Lung (tissue), 12 donors: ENCODE measurements around the gene ADCYAP1R1. TPM values are rescaled to one million over a fixed set of nuclear protein-coding genes. Genes with fewer than 3 reads are reported as not detected.

ENCODE experiments used
- ATAC-seq: fragments of 200-7000 bp; cut with Tn5 transposase; one replicate; pipeline ENCODE4 v1.9.1; 2020; ENCODE audit warnings: moderate number of reproducible peaks; ENCODE audit not compliant: insufficient read depth, low FRiP score
- DNase-seq, 3 donors: peaks; one replicate each; pipeline ENCODE4 v3.0.0-alpha.2; 2013 to 2017
- H3K27ac ChIP-seq, 2 donors: one replicate each; pipeline ENCODE4 v1.5.1; 2013; ENCODE audit warnings: mild to moderate bottlenecking in 2 of 2, moderate library complexity in 2 of 2, control low read depth in 1 of 2, inconsistent platforms in 1 of 2, low read depth in 1 of 2, low read length in 1 of 2
- H3K27me3 ChIP-seq, 3 donors: one replicate each; pipeline ENCODE4 v1.5.1; 2013; ENCODE audit warnings: low read length in 2 of 3; ENCODE audit not compliant: control insufficient read depth in 3 of 3, insufficient read depth in 3 of 3
- H3K36me3 ChIP-seq, 4 donors: one replicate each; pipeline ENCODE4 v1.5.1; 2013; ENCODE audit warnings: low read length in 4 of 4, mild to moderate bottlenecking in 1 of 4, moderate library complexity in 1 of 4; ENCODE audit not compliant: control insufficient read depth in 4 of 4, insufficient read depth in 4 of 4
- H3K4me1 ChIP-seq, 5 donors: one replicate each; pipeline ENCODE4 v1.5.1; 2013; ENCODE audit warnings: low read length in 5 of 5, mild to moderate bottlenecking in 2 of 5, moderate library complexity in 1 of 5; ENCODE audit not compliant: control insufficient read depth in 5 of 5, insufficient read depth in 5 of 5
- H3K4me3 ChIP-seq: one replicate; pipeline ENCODE4 v1.5.1; 2013; ENCODE audit warnings: mild to moderate bottlenecking, control low read depth, moderate library complexity
- H3K9ac ChIP-seq, 2 donors: one replicate each; pipeline ENCODE4 v1.5.1; 2013; ENCODE audit warnings: low read length in 2 of 2, control low read depth in 1 of 2; ENCODE audit not compliant: insufficient read depth in 1 of 2
- H3K9me3 ChIP-seq, 4 donors: one replicate each; pipeline ENCODE4 v1.5.1; 2013; ENCODE audit warnings: low read length in 3 of 4, mild to moderate bottlenecking in 1 of 4, moderate library complexity in 1 of 4; ENCODE audit not compliant: control insufficient read depth in 4 of 4, insufficient read depth in 3 of 4
- WGBS, 2 donors: extraction: QIAGEN DNeasy Blood & Tissue Kit; methylation state at CpG; one replicate each; pipeline ENCODE4 v1.1.7; 2013; 5-methylcytosine and 5-hydroxymethylcytosine counted together
- polyA plus RNA-seq, 2 donors: library from polyadenylated mRNA; stranded (reverse); fragments of 200-250 nt; gene quantifications; one replicate each; pipeline ENCODE4 v1.2.1, GENCODE V29; 2013
- total RNA-seq, 2 donors: library from RNA; depleted of rRNA in 1 of 2; stranded (reverse); fragments of >200 nt in 1 of 2; gene quantifications; one replicate each; pipeline ENCODE4 v1.2.1, GENCODE V29; 2014 to 2021
- TF ChIP-seq, protein P1 (sequence below): IDR thresholded peaks from 2 replicates; pipeline ENCODE4 v1.5.1; 2012; ENCODE audit warnings: mild to moderate bottlenecking; ENCODE audit errors: control extremely low read depth, extremely low read depth
- donor health status: control.
- donor health status: control.
- donor health status: Bipolar disorder and iron deficiency.
- donor health status: healthy.
- donor health status: DM: yes; HTN: yes; CAD: no.

ADCYAP1R1 gene
- total and polyA plus RNA-seq, 4 donors, result 0.14 to 1.00 (median 0.39) TPM

DNA sequence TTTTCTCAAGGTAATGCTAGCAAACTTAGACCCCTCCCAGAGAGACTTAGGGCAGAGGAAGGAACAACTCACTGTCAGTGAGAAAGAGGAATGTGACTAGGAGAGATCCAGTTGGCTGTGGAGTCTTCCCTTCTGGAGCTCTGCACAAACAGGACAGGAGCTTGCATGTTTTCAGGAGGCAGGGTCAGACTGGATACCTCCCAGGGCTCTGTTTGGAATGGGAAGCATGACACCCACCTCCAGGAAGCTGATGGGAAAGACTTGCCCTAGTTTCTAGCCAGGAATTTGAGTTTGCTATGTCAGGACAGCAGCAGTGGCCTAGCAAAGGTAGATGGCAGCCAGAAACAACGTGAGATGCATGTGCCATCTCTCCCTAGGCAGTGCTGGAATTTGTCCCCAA is 47.7 kb upstream of the ADCYAP1R1 start:
- H3K4me3 ChIP-seq, result no peak overlapping the region
- H3K36me3 ChIP-seq, result no peaks in the 10 kb centered on the region
- no peak for DNase-seq
- WGBS, 2 donors, result 74 to 88% methylated on average over 1 of the region's 1 CpG
- H3K4me1 ChIP-seq, result no peaks in the 10 kb centered on the region
- TF ChIP-seq, protein P1, sequence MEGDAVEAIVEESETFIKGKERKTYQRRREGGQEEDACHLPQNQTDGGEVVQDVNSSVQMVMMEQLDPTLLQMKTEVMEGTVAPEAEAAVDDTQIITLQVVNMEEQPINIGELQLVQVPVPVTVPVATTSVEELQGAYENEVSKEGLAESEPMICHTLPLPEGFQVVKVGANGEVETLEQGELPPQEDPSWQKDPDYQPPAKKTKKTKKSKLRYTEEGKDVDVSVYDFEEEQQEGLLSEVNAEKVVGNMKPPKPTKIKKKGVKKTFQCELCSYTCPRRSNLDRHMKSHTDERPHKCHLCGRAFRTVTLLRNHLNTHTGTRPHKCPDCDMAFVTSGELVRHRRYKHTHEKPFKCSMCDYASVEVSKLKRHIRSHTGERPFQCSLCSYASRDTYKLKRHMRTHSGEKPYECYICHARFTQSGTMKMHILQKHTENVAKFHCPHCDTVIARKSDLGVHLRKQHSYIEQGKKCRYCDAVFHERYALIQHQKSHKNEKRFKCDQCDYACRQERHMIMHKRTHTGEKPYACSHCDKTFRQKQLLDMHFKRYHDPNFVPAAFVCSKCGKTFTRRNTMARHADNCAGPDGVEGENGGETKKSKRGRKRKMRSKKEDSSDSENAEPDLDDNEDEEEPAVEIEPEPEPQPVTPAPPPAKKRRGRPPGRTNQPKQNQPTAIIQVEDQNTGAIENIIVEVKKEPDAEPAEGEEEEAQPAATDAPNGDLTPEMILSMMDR, result no peak
- ATAC-seq, result no peak
- no peak overlapping the region for H3K27ac ChIP-seq
- H3K9ac ChIP-seq, result no peak overlapping the region
- peaks cover 0 to 2% (median 0%) of the 10 kb centered on the region in 4 donors for H3K9me3 ChIP-seq
- peaks cover 0 to 4% (median 0%) of the 10 kb centered on the region in 3 donors for H3K27me3 ChIP-seq

DNA sequence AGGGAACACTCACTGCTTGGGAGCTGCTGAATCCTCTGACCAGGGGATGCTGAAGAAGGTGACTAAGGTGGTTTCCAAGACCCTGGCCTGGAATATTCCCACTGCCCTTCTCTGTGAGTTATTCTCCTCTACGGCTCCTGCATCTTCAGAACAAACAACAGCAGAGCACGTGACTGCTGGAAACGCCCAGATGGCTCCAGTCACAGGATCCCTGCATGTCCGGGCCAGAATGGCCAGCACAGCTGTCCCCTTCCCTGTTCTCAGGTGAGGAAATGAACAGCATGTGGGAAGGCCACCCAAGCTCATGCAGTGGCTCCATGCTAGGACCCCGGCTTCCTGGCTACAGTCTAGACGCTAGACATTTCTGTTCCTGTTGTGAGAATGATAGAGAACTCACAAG is 45.3 kb upstream of the ADCYAP1R1 start:
- ATAC-seq (no peak), DNase-seq (peak in 1 of 3 donors; percentile 12)
- H3K4me1 ChIP-seq, result no peaks in the 10 kb centered on the region
- no peaks in the 10 kb centered on the region for H3K36me3 ChIP-seq
- H3K9ac ChIP-seq, result no peak overlapping the region
- WGBS, 2 donors, result 71 to 78% methylated on average over 6 of the region's 6 CpGs
- H3K27me3 ChIP-seq, result peaks cover 0 to 4% (median 0%) of the 10 kb centered on the region in 3 donors
- no peak overlapping the region for H3K27ac ChIP-seq
- H3K9me3 ChIP-seq, result peaks cover 0 to 2% (median 0%) of the 10 kb centered on the region in 4 donors
- TF ChIP-seq, protein P1, result no peak
- no peak overlapping the region for H3K4me3 ChIP-seq

DNA sequence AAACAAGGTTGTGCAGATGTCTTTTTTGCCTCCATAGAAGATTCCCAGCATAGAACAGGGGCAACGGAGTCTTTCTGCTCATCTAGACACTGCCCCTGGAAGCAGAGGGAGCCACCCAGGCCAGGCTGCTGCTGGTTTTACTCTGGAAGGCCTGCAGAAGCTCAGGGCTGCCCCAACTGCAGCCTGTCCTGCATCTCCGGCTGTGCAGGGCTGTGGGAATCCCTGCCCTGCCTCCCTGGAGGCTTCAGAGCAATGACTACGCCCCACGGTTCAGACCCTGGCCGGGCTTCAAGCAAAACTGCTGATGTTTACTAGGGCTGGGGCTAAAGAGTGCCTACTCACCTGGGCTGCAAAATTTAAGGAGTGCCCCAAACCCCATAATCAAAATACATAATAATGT is 44.5 kb upstream of the ADCYAP1R1 start:
- DNase-seq (no peak), ATAC-seq (no peak)
- WGBS, 2 donors, result 73 to 75% methylated on average over 5 of the region's 5 CpGs
- no peaks in the 10 kb centered on the region for H3K36me3 ChIP-seq
- H3K9ac ChIP-seq, result no peak overlapping the region
- no peak overlapping the region for H3K4me3 ChIP-seq
- H3K27me3 ChIP-seq, result peaks cover 0 to 4% (median 0%) of the 10 kb centered on the region in 3 donors
- TF ChIP-seq, protein P1, result no peak
- H3K27ac ChIP-seq, result no peak overlapping the region
- H3K4me1 ChIP-seq, result no peaks in the 10 kb centered on the region
- peaks cover 0 to 2% (median 0%) of the 10 kb centered on the region in 4 donors for H3K9me3 ChIP-seq

DNA sequence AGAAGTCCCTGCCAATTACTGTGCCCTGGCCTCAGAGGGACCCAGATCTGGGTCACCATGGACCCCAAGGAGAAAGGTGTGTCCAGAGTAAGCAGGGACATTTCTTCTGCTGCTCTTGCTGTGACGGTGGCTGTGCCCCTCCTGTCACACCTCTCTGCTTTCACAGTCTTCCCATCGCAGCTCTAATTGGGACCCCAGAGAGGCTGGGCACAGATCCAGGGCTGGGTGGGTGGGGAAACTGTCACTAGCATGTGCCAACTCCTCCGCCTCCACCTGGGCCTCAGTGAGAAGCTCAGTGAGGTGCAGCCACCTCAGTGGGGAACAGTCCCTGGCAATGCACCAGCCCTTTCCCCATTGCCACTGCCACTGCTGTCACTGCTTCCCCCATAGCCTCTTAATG is 37.3 kb upstream of the ADCYAP1R1 start:
- H3K27ac ChIP-seq, result no peak overlapping the region
- ATAC-seq (no peak), DNase-seq (no peak)
- no peaks in the 10 kb centered on the region for H3K36me3 ChIP-seq
- no peaks in the 10 kb centered on the region for H3K9me3 ChIP-seq
- H3K27me3 ChIP-seq, result no peaks in the 10 kb centered on the region
- TF ChIP-seq, protein P1, result no peak
- 72 to 77% methylated on average over 3 of the region's 3 CpGs for WGBS, 2 donors
- no peak overlapping the region for H3K9ac ChIP-seq
- no peaks in the 10 kb centered on the region for H3K4me1 ChIP-seq
- no peak overlapping the region for H3K4me3 ChIP-seq
